HG03064 (cell line): ENCODE results near the gene EBF3.
"Not testable (repeated sequence)": the region's sequence is repeated elsewhere in the genome, so short reads cannot be mapped to it uniquely, and the experiment has no call there.

Experiments used
- ATAC-seq: cut with Tn5 transposase; IDR thresholded peaks from one replicate; pipeline ENCODE4 v1.9.1; 2021; ENCODE audit warnings: low read depth; ENCODE audit not compliant: unreplicated experiment

The EBF3 gene

DNA sequence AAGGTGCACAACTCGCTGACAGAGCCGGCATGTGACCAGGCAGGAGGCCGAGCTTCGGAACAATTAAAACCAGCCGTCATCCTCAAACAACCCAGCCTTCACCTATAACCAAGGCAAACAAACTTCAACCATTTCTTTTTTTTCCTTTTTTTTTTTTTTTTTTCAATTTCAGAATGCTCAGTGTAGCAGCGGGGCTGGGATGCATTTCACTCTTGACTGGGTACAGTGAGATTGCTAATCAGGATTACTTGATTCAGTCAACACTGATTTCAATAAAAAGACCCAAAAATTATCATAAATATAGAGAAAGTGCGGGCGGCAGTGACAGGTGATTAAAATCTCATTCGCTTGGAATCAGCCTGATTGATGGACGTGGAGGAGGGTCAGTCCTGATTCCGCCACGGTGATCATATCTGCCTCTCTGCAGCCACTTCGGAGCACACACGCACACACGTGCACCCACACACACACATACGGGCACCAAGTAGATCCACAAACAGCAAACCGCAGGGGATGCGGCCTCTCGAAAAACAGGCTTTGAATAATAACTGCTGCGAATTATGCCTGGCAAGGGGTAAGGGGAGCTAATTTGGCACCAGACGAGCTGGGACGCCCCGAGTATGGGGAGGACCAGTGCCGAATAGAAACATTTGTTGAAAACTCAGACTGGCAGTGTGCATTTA, 31.2 kb downstream of the EBF3 start:
- no peak for ATAC-seq

DNA sequence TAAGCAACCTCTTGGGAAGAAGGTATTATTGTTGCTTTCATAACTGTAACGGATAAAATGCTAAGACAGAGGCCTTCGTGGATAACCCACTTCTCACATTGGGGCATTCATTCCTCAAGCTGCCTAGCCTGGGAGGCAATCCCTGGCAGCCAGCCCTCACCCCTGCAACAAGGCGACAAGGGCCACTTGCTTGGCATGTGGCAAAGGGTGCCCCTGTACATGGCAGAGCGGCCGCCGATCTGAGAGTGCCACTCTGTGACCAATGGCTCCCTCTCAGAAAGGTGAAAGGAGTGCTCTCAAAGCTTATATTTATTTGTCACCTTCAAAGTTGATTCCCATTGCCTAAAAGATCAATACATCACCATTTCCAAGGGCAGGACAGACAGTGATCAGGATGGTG, 31.9 kb downstream of the EBF3 start:
- no peak for ATAC-seq

DNA sequence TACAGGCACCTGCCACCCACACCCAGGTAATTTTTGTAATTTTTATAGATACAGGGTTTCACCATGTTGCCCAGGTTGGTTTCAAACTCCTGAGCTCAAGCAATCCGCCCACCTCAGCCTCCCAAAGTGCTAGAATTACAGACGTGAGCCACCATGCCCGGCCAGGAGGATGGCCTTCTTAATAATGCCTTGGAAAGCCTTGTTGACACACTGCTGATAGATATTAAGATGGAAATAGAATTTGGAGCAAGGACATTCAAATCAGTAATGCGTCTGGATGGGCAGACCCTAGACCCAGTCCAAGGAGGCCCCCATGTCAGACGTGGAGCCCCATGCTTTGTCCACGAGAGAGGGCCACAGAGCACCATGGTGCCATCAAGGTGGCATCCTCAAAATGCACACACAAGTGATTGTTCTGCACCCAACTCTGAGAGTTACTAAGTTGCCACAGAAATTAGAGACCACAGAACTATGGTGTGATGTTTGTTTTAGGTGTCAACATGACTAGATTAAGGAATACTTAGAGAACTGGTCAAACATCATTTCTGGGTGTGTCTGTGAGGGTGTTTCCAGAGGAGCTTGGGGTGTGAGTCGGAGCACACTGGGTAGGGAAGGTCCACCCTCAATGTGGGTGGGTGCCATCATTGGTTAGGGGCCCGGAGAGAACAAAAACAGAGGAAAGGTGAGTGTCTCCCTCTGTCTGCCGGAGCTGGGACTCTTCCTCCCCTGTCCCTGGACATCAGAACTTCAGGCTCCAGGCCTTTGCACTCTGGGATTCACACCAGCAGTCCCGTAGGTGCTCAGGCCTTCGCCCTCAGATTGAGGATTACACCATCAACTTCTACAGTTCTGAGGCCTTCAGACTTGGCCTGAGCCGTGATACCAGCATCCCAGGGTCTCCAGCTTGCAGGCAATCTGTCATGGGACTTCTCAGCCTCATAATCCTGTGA, 34.5 kb downstream of the EBF3 start:
- ATAC-seq: no peak

DNA sequence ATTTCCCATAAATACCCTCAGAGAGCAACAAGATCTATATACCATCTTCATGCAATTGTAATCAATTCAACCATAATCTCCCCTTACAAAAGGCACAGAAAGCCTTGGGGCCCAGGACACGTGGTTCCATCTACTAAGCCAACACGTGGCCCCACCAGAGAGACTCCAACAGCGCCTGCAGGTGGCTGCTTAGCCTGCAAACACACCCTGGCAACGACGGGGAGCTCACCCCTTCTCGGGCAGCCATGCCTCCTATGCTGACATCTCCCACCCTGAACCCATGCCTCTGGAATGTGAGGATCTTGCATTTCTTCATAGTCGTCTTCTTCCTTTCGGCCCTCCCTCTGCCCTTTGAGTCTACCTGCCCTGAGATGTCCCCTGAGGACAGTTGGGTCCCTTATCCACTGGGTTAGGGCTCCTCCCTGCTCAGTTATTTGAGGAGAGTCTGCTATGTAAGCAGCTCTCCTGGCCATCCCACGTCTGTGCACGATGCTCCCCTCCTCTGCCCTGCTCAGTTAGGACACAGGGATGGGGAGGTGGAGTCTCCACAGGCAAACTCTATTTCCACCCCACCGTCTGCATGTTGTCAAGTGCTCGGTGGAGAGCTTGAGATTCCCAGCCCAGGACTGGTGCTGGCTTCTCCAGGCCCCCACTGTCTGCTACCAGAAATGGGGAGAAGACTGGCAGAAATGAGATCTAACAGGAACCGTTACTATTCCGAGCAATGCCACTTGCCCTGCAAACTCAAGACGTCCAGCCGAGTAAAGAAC, 36.5 kb downstream of the EBF3 start:
- no peak for ATAC-seq

DNA sequence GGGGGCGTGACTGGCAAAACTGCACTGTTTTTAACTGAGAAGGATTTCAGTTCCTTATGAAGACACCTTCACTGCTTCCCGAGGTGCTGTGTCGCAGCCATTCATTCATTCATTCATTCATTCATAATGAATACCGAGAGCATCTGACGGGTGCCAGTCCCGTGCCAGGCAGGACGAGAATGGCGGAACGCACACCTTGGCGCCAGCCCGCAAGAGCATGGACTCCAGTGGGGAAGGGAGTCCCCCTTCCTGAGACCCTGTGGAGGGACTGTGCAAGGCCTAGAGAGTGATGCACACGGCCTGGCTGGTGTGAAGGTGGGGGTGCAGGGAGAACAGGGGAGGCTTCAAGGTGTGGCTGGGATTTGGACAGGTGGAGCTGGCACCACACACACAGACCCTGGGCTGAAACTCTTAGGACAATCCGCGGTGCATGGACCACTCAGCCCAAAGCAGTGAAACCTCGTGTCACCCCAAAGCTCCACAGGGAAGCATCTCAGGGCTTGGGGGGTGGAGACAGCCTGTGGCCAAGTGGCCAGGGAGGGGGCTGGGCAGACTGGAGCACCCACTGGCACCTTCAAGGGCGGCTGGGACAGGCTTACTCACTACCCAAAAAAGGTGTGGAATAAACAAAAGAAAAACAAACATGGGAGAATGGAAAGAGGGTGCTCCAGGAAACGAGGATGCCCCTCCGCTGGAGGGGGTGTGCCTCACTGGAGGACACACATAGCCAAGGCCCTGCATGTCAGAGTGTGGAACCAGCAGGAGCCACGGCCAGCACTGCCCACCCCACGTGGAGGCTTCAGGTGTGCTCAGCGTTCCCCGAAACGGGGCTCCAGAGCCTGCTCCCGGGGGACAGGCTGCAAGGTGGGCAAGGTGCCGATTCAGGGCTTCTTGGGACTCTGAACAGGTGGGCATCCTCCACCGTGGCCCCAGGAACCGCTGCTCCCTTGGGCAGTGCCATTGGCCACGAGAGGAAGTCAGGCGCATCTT, 37.7 kb downstream of the EBF3 start:
- no peak for ATAC-seq

DNA sequence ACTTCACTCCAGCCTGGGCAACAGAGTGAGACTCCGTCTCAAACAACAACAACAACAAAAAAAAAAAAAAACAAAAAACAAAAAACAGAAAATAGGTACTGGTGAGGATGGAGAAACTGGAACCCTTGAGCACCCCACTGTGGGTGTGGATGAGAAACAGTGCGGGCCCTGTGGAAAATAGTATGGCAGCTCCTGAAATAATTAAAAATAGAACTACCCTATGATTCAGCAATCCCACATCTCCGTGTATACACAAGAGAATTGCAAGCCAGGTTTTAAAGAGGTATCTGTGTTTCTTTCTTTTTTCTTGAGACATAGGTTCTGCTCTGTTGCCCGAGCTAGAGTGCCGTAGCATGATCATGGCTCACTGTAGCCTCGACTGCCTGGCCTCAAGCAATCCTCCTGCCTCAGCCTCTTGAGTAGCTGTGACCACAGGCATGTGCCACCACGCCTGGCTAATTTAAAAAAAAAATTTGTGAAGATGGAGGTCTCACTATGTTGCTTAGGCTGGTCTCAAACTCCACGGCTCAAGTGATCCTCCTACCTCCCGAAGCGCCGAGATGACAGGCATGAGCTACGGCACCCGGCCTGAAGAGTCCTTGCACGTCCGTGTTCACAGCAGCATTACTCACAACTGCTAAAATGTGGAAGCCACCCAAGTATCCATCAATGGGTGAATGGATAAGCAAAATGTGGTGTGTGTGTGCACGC, 39.5 kb downstream of the EBF3 start:
- ATAC-seq: no peak

DNA sequence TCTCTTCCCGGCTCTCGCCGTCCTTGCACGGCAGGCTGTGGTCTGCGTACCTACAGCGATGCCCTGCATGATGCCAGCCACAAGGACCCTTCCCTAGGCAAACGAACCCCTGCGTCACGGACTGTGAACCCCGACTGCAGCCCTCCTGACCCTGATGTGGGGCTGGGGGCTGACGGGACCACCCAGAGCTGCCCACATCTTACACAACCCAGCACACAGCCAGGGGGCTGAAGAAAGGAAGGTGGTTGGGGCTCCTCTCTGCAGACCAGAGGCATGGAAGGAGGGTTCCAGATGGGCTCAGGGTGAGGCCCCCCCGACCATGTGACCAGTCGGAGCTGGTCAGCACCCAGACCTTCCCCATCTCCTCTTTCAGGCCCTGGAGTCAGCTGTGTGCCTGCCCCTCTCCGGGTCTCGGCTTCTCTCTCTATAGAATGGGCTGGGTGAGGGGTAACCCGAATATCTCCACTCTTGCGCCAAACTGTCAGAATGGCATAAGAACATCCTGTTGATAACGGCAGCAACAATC, 41.4 kb downstream of the EBF3 start:
- ATAC-seq: no peak

DNA sequence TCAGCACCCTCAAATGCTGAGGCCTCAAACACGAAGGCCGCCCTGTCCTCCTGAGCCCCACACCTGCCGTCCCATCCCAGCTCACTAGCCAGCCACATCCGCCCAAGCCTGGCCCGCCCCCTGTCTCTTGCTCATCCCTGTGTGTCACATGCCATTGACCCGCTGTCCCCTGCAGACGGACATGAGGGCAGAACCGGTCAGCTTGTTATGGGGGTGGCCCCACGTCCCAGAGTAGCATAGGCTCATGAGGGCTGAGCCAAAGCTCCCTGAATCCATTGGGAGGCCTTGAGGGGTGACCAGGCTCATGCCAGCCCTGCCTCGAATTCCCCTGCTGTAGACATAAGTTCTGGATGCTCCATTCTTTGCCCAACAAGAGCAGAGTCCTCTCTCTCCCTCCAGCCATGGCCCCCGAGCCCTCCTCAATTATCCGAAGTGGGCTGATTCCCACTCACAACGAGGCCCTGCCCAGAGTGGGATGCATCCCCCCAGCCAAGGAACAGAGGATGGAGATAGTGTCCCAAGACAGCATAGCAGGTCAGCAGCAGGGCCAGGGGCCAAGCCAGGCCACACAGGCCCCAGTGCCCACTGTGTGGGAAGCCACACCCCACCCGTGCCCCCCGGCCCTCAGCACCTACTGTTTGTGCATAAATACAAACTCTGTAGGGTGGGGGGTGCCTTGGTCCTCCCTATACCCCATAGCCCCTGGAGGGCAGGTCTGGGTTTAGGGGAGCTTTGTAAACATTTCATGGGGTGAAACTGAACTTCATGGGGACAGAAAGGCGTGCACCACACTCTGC, 42.1 kb downstream of the EBF3 start:
- no peak for ATAC-seq

DNA sequence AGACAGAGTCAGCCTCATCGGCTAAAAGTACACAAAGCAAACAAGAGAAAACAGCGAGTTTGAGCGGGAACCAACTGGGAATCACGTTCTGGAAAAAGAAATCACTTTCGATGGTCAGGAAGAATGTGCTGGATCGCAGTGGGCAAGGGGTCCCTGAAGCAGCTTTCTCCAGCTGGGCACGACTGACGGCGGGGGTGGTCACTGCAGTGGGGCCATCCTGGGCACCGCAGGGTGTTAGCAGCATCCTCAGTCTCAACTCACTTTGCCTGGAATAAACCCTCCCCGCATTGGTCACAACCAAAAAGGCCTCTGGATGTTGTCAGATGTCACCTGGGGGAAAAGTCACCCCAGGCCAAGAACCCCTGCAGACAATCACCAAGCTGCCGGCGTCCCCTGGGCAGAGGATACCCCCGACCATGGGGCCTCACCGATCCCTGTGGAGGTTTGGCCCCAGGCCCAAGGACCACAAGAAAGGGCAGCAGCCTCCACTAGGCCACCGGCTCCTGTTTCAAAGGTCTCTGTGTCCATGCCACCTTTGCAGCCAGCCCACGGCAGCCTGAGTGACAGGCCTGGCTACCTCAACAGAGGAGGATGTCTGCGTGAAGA, 42.9 kb downstream of the EBF3 start:
- no peak for ATAC-seq

DNA sequence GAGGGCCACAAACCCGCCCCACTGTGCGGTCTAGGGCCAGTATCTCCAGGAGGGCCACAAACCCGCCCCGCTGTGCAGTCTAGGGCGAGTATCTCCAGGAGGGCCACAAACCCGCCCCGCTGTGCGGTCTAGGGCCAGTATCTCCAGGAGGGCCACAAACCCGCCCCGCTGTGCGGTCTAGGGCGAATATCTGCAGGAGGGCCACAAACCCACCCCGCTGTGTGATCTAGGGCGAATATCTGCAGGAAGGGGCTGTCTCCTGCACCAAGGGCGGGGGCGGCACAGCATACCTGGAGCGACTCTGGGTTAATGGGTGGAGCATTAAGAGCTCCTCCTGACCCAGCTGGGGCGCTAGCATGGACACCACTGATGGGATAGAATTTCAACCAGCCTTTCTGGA, 43.9 kb downstream of the EBF3 start:
- not testable (repeated sequence) for ATAC-seq

DNA sequence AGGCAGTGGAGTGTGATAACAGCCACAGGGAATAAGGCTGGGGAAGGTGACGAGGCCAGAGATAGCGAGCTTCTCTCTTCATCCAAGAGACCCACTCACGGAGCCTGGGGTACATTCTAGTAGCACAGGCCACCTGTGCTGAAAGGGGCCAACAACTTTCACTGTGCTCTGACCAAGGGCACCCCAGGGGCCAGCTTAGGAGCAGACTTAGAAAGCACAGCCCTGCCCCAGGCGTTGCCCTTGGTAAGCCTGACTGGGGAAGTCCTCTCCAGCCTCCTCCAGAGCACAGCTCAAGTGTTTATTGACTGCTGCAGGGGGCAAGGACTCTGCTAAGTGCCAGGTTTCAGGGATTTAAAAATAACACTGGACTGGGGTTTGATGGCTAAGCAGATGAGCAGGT, 44.7 kb downstream of the EBF3 start:
- no peak for ATAC-seq

DNA sequence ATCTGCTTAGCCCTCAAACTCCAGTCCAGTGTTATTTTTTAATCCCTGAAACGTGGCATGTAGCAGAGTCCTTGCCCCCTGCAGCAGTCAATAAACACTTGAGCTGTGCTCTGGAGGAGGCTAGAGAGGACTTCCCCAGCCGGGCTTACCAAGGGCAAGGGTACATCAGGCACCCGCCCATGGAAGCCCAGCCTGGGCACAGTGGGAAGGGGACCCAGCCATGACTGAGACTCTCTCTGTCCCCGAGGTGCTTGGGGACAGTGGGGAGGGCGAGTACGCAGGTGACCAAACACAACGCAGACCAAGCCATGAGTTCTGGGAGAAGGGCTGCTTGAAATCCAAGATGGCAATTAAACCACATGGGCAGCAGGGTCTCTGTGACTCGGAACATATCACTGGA, 45.2 kb downstream of the EBF3 start:
- ATAC-seq: no peak

DNA sequence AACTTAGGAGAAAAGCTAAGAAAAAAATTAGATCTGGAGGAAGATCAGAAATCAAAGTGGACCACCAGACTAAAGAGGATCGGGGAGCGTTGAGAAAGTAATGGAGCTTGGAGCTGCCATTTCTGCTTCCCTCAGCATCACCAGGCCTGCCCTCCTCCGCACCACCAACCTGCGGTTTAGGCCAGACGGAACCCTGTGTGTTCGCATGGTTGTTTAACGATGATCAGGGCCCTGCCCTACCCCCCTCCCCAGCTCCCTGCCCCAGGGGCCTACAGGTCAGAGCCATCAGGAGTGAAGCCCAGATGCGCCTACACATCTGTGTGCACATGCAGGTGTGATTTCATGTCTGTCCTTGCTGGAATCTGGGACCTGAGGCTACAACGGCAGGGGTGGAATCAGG, 45.7 kb downstream of the EBF3 start:
- ATAC-seq: no peak

DNA sequence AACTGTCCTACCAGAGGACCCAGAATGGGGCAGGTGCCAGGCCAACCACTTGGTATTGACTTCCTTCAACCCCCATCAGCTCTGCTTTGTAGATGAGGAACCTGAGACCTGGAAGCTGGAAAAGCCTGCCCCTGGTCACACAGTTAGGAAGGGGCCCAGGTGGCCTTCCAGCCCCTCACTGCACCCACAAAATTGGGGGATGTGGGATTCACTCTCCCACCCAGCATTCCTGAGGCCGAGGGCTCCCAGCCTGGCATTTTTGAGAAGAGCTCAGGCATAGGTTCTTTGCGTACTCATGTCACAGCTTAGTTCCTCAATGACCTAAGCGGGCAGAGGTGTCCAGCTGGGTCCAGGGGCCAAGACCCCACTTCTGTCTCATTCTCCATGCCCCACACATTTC, 46.1 kb downstream of the EBF3 start:
- ATAC-seq: no peak

DNA sequence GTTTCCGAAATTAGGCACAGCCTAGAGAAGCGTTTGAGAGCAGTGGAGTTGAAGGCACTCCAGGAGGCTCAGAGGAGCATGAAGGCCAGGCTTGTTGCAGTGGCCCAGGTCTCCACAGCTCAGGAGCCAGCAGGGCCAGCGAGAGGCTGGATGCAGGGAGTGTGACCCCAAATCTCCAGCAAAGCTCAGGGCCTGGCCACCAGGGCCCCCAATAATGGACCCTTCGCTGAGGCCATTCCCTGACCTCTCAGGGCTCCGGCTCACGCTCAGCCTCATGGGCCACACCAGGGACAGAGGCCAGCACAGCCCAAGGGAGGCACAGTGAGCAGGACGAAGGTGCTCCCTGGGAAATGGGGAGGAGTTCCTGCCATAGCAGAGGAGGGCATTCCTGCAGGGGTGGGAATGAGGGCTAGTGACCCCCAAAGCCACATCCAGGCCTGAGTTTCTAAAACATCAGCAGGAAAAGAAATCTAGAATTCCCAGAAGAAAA, 47.5 kb downstream of the EBF3 start:
- ATAC-seq: no peak

DNA sequence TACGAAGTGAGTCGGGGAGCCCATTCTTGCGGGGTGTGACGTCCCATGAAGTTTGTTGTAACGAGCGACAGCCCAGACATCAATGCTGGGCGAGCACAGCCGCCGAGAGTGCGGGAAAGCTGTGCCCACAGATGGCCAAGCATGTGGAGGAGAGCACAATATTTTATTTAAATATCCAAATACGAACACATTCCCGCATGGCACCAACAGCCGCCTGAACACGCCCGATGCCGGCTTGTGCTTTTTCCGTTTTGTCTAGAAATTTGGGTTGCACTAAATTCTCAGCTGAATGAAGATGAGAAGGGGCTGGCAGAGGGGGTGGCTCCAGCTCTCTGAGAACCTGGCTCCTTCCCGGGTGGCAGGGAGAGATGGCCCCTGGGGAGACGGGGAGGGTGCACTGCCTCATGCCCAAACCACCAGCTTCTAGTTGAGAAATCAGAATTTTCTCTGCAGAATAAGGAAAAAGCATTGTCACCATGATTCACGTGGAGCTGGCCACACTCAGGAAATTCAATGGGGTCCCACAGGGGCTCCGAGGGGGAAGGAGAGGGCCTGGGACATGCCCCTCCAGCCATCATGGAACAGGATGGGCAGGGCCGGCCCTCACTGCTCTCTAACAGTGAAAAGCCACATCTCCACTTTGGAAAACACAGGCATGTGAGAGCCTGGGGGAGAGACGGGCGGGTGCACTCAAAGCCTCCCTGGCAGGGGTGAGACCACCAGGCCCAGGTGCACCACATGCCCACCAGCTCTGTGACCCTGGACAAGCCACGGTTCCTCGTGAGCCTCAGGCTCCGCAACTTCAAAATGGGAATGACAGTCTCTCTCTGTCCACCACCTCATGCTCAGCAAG, 48.3 kb downstream of the EBF3 start:
- ATAC-seq: no peak

DNA sequence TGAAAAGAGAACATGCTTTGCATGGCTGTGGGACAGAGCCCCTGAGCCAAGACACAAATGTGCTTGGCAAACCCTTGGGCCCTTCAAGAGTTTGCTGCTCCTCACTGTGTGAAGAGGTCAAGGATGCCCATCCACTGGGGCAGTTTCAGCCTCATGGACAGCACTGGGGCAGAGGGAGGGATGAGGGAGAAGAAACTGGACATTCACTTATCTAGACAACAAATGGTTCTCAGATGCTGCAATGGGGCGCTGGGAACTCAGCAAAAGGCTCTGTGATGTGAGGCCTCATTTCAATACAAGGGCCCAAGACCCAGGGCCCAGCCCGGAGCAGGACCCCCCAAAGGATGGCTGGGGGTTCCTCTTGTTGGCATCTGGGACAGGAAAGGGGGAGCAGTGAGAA, 49.1 kb downstream of the EBF3 start:
- no peak for ATAC-seq
